PC-3 (cell line): ENCODE data around the gene TOX3.

Experiments
- EZH2 ChIP-seq: fragments of 300-600 bp; sonication (generic); IDR thresholded peaks from one replicate; pipeline ENCODE4 v1.6.1; 2017; ENCODE audit warnings: antibody characterized with exemption, mild to moderate bottlenecking, low read length; ENCODE audit not compliant: unreplicated experiment
- EZH2phosphoT487 ChIP-seq: fragments of 300-600 bp; sonication (generic); IDR thresholded peaks from 2 replicates; pipeline ENCODE4 v1.6.1; 2018; ENCODE audit warnings: mild to moderate bottlenecking, antibody characterized with exemption, low read length, borderline replicate concordance
- TF ChIP-seq, protein P1 (sequence below): fragments of 300-600 bp; sonication (generic); conservative IDR thresholded peaks from 2 replicates; pipeline ENCODE4 v1.5.1; 2017; ENCODE audit warnings: antibody characterized with exemption, low read depth, mild to moderate bottlenecking, low read length

DNA sequence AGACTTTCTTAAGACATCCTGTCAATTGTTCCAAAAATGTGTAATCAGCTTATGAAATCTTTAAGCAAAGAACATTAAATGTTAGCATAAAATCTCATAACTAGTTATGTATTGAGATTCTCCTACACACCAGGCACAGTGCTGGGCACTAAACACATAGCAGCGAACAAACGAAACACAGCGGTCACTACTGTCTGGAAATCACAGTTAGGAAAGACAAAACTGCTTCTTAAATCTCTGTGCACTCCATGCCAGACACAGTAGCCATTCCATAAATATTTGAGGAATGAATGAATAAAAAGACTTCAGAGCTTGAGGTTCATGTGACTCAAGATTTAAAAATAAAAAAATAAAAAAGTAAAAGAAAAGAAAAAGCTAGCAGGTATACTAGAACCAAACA lies 20.1 kb downstream of the TOX3 start:
- TF ChIP-seq, protein P1, sequence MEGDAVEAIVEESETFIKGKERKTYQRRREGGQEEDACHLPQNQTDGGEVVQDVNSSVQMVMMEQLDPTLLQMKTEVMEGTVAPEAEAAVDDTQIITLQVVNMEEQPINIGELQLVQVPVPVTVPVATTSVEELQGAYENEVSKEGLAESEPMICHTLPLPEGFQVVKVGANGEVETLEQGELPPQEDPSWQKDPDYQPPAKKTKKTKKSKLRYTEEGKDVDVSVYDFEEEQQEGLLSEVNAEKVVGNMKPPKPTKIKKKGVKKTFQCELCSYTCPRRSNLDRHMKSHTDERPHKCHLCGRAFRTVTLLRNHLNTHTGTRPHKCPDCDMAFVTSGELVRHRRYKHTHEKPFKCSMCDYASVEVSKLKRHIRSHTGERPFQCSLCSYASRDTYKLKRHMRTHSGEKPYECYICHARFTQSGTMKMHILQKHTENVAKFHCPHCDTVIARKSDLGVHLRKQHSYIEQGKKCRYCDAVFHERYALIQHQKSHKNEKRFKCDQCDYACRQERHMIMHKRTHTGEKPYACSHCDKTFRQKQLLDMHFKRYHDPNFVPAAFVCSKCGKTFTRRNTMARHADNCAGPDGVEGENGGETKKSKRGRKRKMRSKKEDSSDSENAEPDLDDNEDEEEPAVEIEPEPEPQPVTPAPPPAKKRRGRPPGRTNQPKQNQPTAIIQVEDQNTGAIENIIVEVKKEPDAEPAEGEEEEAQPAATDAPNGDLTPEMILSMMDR: no peak
- TF ChIP-seq EZH2 (no peak), EZH2phosphoT487 (no peak)
